ENCODE measurements around the gene DMXL1. TPM values are rescaled to one million over a fixed set of nuclear protein-coding genes. Genes with fewer than 3 reads are reported as not detected.
"Not testable (repeated sequence)": the region's sequence is repeated elsewhere in the genome, so short reads cannot be mapped to it uniquely, and the experiment has no call there.

DMXL1 gene
- total RNA-seq, 2 donors from 2014 or later, result 41.2 to 45.3 TPM

- Mint-ChIP-seq H3K9me3 (no peaks in the 10 kb centered on the region), H3K4me3 (no peak overlapping the region), H3K4me1 (ENCODE audit: low read depth in 2 of 2) (peaks cover 0 to 2% of the 10 kb centered on the region in 2 donors), H3K27me3 (no peaks in the 10 kb centered on the region), H3K36me3 (peaks cover 14% of the 10 kb centered on the region), H3K27ac (no peak overlapping the region)
- DNase-seq (ENCODE audit: low spot score), result no peak
- ATAC-seq, result no peak
Observed at GRCh38 chr5:119218830-119219782, 148.2 kb downstream of the DMXL1 start.

GRCh38 chr5:119220576-119221197, 149.8 kb downstream of the DMXL1 start:
- Mint-ChIP-seq H3K4me1 (ENCODE audit: low read depth in 2 of 2) (no peaks in the 10 kb centered on the region), H3K27ac (no peak overlapping the region), H3K9me3 (no peaks in the 10 kb centered on the region), H3K4me3 (no peak overlapping the region), H3K27me3 (no peaks in the 10 kb centered on the region), H3K36me3 (peaks cover 14% of the 10 kb centered on the region)
- DNase-seq (ENCODE audit: low spot score), result no peak
- no peak for ATAC-seq

GRCh38 chr5:119221330-119221729, 150.4 kb downstream of the DMXL1 start:
- no peaks in the 10 kb centered on the region for H3K9me3 Mint-ChIP-seq
- ATAC-seq (no peak), DNase-seq (ENCODE audit: low spot score) (no peak)
- H3K27me3 Mint-ChIP-seq, result no peaks in the 10 kb centered on the region
- H3K4me3 Mint-ChIP-seq, result no peak overlapping the region
- H3K27ac Mint-ChIP-seq, result no peak overlapping the region
- no peaks in the 10 kb centered on the region for H3K4me1 Mint-ChIP-seq (ENCODE audit: low read depth in 2 of 2)
- H3K36me3 Mint-ChIP-seq, result peaks cover 14% of the 10 kb centered on the region

GRCh38 chr5:119229950-119230349, 159.1 kb downstream of the DMXL1 start:
- H3K36me3 Mint-ChIP-seq, result peaks cover 5% of the 10 kb centered on the region
- no peaks in the 10 kb centered on the region for H3K27me3 Mint-ChIP-seq
- ATAC-seq, result no peak
- no peak overlapping the region for H3K4me3 Mint-ChIP-seq
- H3K4me1 Mint-ChIP-seq (ENCODE audit: low read depth in 2 of 2), result no peaks in the 10 kb centered on the region
- no peaks in the 10 kb centered on the region for H3K9me3 Mint-ChIP-seq
- H3K27ac Mint-ChIP-seq, result no peak overlapping the region
- DNase-seq (ENCODE audit: low spot score), result no peak

- no peak overlapping the region for H3K4me3 Mint-ChIP-seq
- no peaks in the 10 kb centered on the region for H3K27me3 Mint-ChIP-seq
- DNase-seq (ENCODE audit: low spot score) (no peak), ATAC-seq (no peak)
- no peak overlapping the region for H3K27ac Mint-ChIP-seq
- H3K9me3 Mint-ChIP-seq, result no peaks in the 10 kb centered on the region
- H3K4me1 Mint-ChIP-seq (ENCODE audit: low read depth in 2 of 2), result no peaks in the 10 kb centered on the region
- H3K36me3 Mint-ChIP-seq, result peaks cover 5% of the 10 kb centered on the region
Observed at GRCh38 chr5:119238265-119239118, 167.6 kb downstream of the DMXL1 start.

GRCh38 chr5:119239119-119239417, 168.2 kb downstream of the DMXL1 start:
- no peaks in the 10 kb centered on the region for H3K9me3 Mint-ChIP-seq
- H3K27ac Mint-ChIP-seq, result no peak overlapping the region
- DNase-seq (ENCODE audit: low spot score) (no peak), ATAC-seq (no peak)
- no peak overlapping the region for H3K4me3 Mint-ChIP-seq
- H3K27me3 Mint-ChIP-seq, result no peaks in the 10 kb centered on the region
- no peaks in the 10 kb centered on the region for H3K4me1 Mint-ChIP-seq (ENCODE audit: low read depth in 2 of 2)
- H3K36me3 Mint-ChIP-seq, result peaks cover 5% of the 10 kb centered on the region

- not testable (repeated sequence) for H3K27me3 Mint-ChIP-seq; H3K27ac Mint-ChIP-seq; ATAC-seq; H3K4me3 Mint-ChIP-seq; H3K4me1 Mint-ChIP-seq (ENCODE audit: low read depth in 2 of 2); DNase-seq (ENCODE audit: low spot score); H3K9me3 Mint-ChIP-seq; H3K36me3 Mint-ChIP-seq
Observed at GRCh38 chr5:119239826-119240225, 168.9 kb downstream of the DMXL1 start.

GRCh38 chr5:119243888-119244287, 173.0 kb downstream of the DMXL1 start:
- H3K4me1 Mint-ChIP-seq (ENCODE audit: low read depth in 2 of 2), result no peaks in the 10 kb centered on the region
- H3K27ac Mint-ChIP-seq, result no peak overlapping the region
- DNase-seq (ENCODE audit: low spot score) (no peak), ATAC-seq (no peak)
- H3K4me3 Mint-ChIP-seq, result no peak overlapping the region
- no peaks in the 10 kb centered on the region for H3K36me3 Mint-ChIP-seq
- H3K9me3 Mint-ChIP-seq, result no peaks in the 10 kb centered on the region
- no peaks in the 10 kb centered on the region for H3K27me3 Mint-ChIP-seq

GRCh38 chr5:119250946-119251901, 180.3 kb downstream of the DMXL1 start:
- Mint-ChIP-seq H3K4me3 (no peak overlapping the region), H3K9me3 (no peaks in the 10 kb centered on the region), H3K27me3 (no peaks in the 10 kb centered on the region), H3K27ac (no peak overlapping the region), H3K36me3 (peaks cover 17% of the 10 kb centered on the region), H3K4me1 (ENCODE audit: low read depth in 2 of 2) (peaks cover 4 to 9% of the 10 kb centered on the region in 2 donors)
- ATAC-seq, result no peak
- no peak for DNase-seq (ENCODE audit: low spot score)

- peak overlapping the region in 1 of 2 donors; percentile 53 for H3K27ac Mint-ChIP-seq
- H3K27me3 Mint-ChIP-seq, result no peaks in the 10 kb centered on the region
- DNase-seq (ENCODE audit: low spot score) (no peak), ATAC-seq (peak in 1 of 2 donors; percentile 48)
- H3K9me3 Mint-ChIP-seq, result no peaks in the 10 kb centered on the region
- H3K4me3 Mint-ChIP-seq, result no peak overlapping the region
- peaks cover 30% of the 10 kb centered on the region for H3K36me3 Mint-ChIP-seq
- peaks cover 4 to 13% of the 10 kb centered on the region in 2 donors for H3K4me1 Mint-ChIP-seq (ENCODE audit: low read depth in 2 of 2)
Observed at GRCh38 chr5:119255571-119256356, 184.9 kb downstream of the DMXL1 start.

GRCh38 chr5:119257613-119258012, 186.7 kb downstream of the DMXL1 start:
- Mint-ChIP-seq H3K36me3 (peaks cover 26% of the 10 kb centered on the region), H3K27ac (no peak overlapping the region), H3K4me3 (no peak overlapping the region), H3K4me1 (ENCODE audit: low read depth in 2 of 2) (peaks cover 2 to 13% of the 10 kb centered on the region in 2 donors), H3K27me3 (no peaks in the 10 kb centered on the region), H3K9me3 (no peaks in the 10 kb centered on the region)
- DNase-seq (ENCODE audit: low spot score), result no peak
- no peak for ATAC-seq

- no peak overlapping the region for H3K27ac Mint-ChIP-seq
- ATAC-seq, result no peak
Observed at GRCh38 chr5:119263639-119264038, 192.8 kb downstream of the DMXL1 start.

More at GRCh38 chr5:119263639-119264038, 192.8 kb downstream of the DMXL1 start:
- Mint-ChIP-seq H3K4me1 (ENCODE audit: low read depth in 2 of 2) (peaks cover 21 to 31% of the 10 kb centered on the region in 2 donors), H3K36me3 (peaks cover 14% of the 10 kb centered on the region), H3K4me3 (no peak overlapping the region), H3K9me3 (peaks cover 5% of the 10 kb centered on the region), H3K27me3 (no peaks in the 10 kb centered on the region)
- no peak for DNase-seq (ENCODE audit: low spot score)

All from natural killer cell treated with Interleukin-12 subunit alpha and Interleukin-12 subunit beta and Interleukin-15 and Interleukin-18, amount 100 ng/mL, for 72 hours (primary cell).